Muscle layer of colon (tissue), 2 donors: ENCODE data around the gene ORC5.

Source experiments
- H3K27ac ChIP-seq: one replicate; pipeline ENCODE4 v1.7.0; 2013; ENCODE audit warnings: low read depth, mild to moderate bottlenecking, low read length, moderate library complexity
- H3K27me3 ChIP-seq, 2 donors: one replicate each; pipeline ENCODE4 v1.7.0; 2013; ENCODE audit warnings: low read length in 2 of 2, mild to moderate bottlenecking in 2 of 2; ENCODE audit not compliant: insufficient read depth in 2 of 2, control insufficient read depth in 1 of 2
- H3K36me3 ChIP-seq: one replicate; pipeline ENCODE4 v1.7.0; 2013; ENCODE audit warnings: mild to moderate bottlenecking, low read length; ENCODE audit not compliant: insufficient read depth
- H3K4me1 ChIP-seq: one replicate; pipeline ENCODE4 v1.7.0; 2013; ENCODE audit warnings: mild to moderate bottlenecking, low read length; ENCODE audit not compliant: insufficient read depth
- H3K4me3 ChIP-seq, 2 donors: one replicate each; pipeline ENCODE4 v1.7.0; 2013; ENCODE audit warnings: low read length in 2 of 2, low read depth in 1 of 2, mild to moderate bottlenecking in 1 of 2, moderate library complexity in 1 of 2
- H3K9ac ChIP-seq: one replicate; pipeline ENCODE4 v1.7.0; 2013; ENCODE audit warnings: low read length
- H3K9me3 ChIP-seq: one replicate; pipeline ENCODE4 v1.7.0; 2013; ENCODE audit warnings: mild to moderate bottlenecking, low read length
- donor health status: abdominal sarcoma.
- donor health status: Adenocarcinoma of cecum.

ORC5 gene

GRCh38 chr7:104149822-104150221, 58.0 kb downstream of the ORC5 start:
- Histone ChIP-seq H3K4me1 (no peaks in the 10 kb centered on the region), H3K27me3 (no peaks in the 10 kb centered on the region), H3K27ac (no peak overlapping the region), H3K9me3 (no peaks in the 10 kb centered on the region), H3K4me3 (no peak overlapping the region), H3K9ac (no peak overlapping the region), H3K36me3 (no peaks in the 10 kb centered on the region)

- Histone ChIP-seq H3K9me3 (no peaks in the 10 kb centered on the region), H3K27me3 (no peaks in the 10 kb centered on the region), H3K4me3 (no peak overlapping the region), H3K36me3 (no peaks in the 10 kb centered on the region), H3K27ac (no peak overlapping the region), H3K9ac (no peak overlapping the region), H3K4me1 (no peaks in the 10 kb centered on the region)
Observed at GRCh38 chr7:104142147-104142546, 65.7 kb downstream of the ORC5 start.

- Histone ChIP-seq H3K27me3 (no peaks in the 10 kb centered on the region), H3K27ac (no peak overlapping the region), H3K4me1 (no peaks in the 10 kb centered on the region), H3K4me3 (no peak overlapping the region), H3K9me3 (no peaks in the 10 kb centered on the region), H3K9ac (no peak overlapping the region), H3K36me3 (peaks cover 16% of the 10 kb centered on the region)
Observed at GRCh38 chr7:104137971-104138370, 69.8 kb downstream of the ORC5 start.

GRCh38 chr7:104137511-104137910, 70.3 kb downstream of the ORC5 start:
- no peak overlapping the region for H3K4me3 ChIP-seq

GRCh38 chr7:104136981-104137380, 70.8 kb downstream of the ORC5 start:
- H3K27me3 ChIP-seq: no peaks in the 10 kb centered on the region
- H3K4me1 ChIP-seq: no peaks in the 10 kb centered on the region
- no peak overlapping the region for H3K27ac ChIP-seq
- peaks cover 16% of the 10 kb centered on the region for H3K36me3 ChIP-seq
- H3K4me3 ChIP-seq: no peak overlapping the region
- no peak overlapping the region for H3K9ac ChIP-seq
- no peaks in the 10 kb centered on the region for H3K9me3 ChIP-seq

More at GRCh38 chr7:104137511-104137910, 70.3 kb downstream of the ORC5 start:
- H3K36me3 ChIP-seq: peaks cover 16% of the 10 kb centered on the region
- no peaks in the 10 kb centered on the region for H3K9me3 ChIP-seq
- no peak overlapping the region for H3K27ac ChIP-seq
- H3K27me3 ChIP-seq: no peaks in the 10 kb centered on the region
- H3K9ac ChIP-seq: no peak overlapping the region
- no peaks in the 10 kb centered on the region for H3K4me1 ChIP-seq

GRCh38 chr7:104136561-104136960, 71.3 kb downstream of the ORC5 start:
- Histone ChIP-seq H3K27ac (no peak overlapping the region), H3K4me3 (no peak overlapping the region), H3K9ac (no peak overlapping the region), H3K27me3 (no peaks in the 10 kb centered on the region), H3K9me3 (no peaks in the 10 kb centered on the region), H3K4me1 (no peaks in the 10 kb centered on the region), H3K36me3 (peaks cover 16% of the 10 kb centered on the region)

GRCh38 chr7:104135760-104136558, 71.9 kb downstream of the ORC5 start:
- H3K9ac ChIP-seq: no peak overlapping the region
- no peaks in the 10 kb centered on the region for H3K9me3 ChIP-seq
- H3K4me3 ChIP-seq: no peak overlapping the region
- peaks cover 19% of the 10 kb centered on the region for H3K36me3 ChIP-seq
- no peaks in the 10 kb centered on the region for H3K4me1 ChIP-seq
- no peaks in the 10 kb centered on the region for H3K27me3 ChIP-seq
- no peak overlapping the region for H3K27ac ChIP-seq

GRCh38 chr7:104133238-104133637, 74.6 kb downstream of the ORC5 start:
- H3K9me3 ChIP-seq: no peaks in the 10 kb centered on the region
- no peaks in the 10 kb centered on the region for H3K4me1 ChIP-seq
- no peak overlapping the region for H3K9ac ChIP-seq
- no peaks in the 10 kb centered on the region for H3K27me3 ChIP-seq
- no peak overlapping the region for H3K27ac ChIP-seq
- H3K4me3 ChIP-seq: no peak overlapping the region
- peaks cover 24% of the 10 kb centered on the region for H3K36me3 ChIP-seq

- H3K27me3 ChIP-seq: no peaks in the 10 kb centered on the region
- peaks cover 22% of the 10 kb centered on the region for H3K36me3 ChIP-seq
- H3K4me1 ChIP-seq: no peaks in the 10 kb centered on the region
- H3K9ac ChIP-seq: no peak overlapping the region
- no peak overlapping the region for H3K4me3 ChIP-seq
- H3K9me3 ChIP-seq: no peaks in the 10 kb centered on the region
- H3K27ac ChIP-seq: no peak overlapping the region
Observed at GRCh38 chr7:104130726-104131125, 77.1 kb downstream of the ORC5 start.

GRCh38 chr7:104127204-104127603, 80.6 kb downstream of the ORC5 start:
- Histone ChIP-seq H3K36me3 (peaks cover 15% of the 10 kb centered on the region), H3K4me3 (no peak overlapping the region), H3K27ac (no peak overlapping the region), H3K9ac (no peak overlapping the region), H3K9me3 (no peaks in the 10 kb centered on the region), H3K4me1 (no peaks in the 10 kb centered on the region), H3K27me3 (no peaks in the 10 kb centered on the region)

- H3K36me3 ChIP-seq: peaks cover 15% of the 10 kb centered on the region
Observed at GRCh38 chr7:104126411-104126841, 81.4 kb downstream of the ORC5 start.

GRCh38 chr7:104124893-104125477, 82.8 kb downstream of the ORC5 start:
- H3K9me3 ChIP-seq: no peaks in the 10 kb centered on the region
- H3K4me1 ChIP-seq: no peaks in the 10 kb centered on the region
- no peak overlapping the region for H3K4me3 ChIP-seq
- H3K36me3 ChIP-seq: peaks cover 8% of the 10 kb centered on the region
- no peak overlapping the region for H3K9ac ChIP-seq
- H3K27me3 ChIP-seq: no peaks in the 10 kb centered on the region
- no peak overlapping the region for H3K27ac ChIP-seq

More at GRCh38 chr7:104126411-104126841, 81.4 kb downstream of the ORC5 start:
- H3K4me1 ChIP-seq: no peaks in the 10 kb centered on the region
- H3K27me3 ChIP-seq: no peaks in the 10 kb centered on the region
- no peak overlapping the region for H3K9ac ChIP-seq
- no peak overlapping the region for H3K4me3 ChIP-seq
- H3K9me3 ChIP-seq: no peaks in the 10 kb centered on the region
- no peak overlapping the region for H3K27ac ChIP-seq
